ENCODE measurements around the gene SH3PXD2A. TPM values are rescaled to one million over a fixed set of nuclear protein-coding genes. Genes with fewer than 3 reads are reported as not detected.

SH3PXD2A gene
- total RNA-seq, 4 donors from 2014 or later, result 128 to 154 (median 136) TPM

DNA sequence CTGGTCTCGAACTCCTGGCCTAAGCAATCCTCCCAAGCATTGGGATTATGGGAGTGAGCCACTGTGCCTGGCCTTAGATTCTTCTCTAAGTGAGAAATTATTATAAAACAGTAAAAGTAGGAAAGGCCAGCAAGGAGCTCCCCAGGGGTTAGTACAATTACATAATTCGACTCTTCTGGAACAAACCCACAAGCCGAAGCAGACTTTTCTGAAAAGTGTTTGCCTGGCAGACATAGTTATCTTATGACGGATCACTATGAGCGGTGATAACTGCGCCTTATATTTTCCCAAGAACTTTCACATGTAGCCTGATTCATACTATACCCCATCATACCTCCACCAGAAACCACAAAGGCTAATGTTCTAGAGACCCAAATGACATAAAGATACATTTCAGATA, 30.2 kb upstream of the SH3PXD2A start:
- Histone ChIP-seq H3K27me3 (no peaks in the 10 kb centered on the region), H3K4me3 (no peak overlapping the region), H3K4me1 (peaks cover 0 to 34% (median 2%) of the 10 kb centered on the region in 4 donors), H3K9me3 (no peaks in the 10 kb centered on the region), H3K36me3 (peaks cover 0 to 57% (median 0%) of the 10 kb centered on the region in 3 donors), H3K27ac (peak overlapping the region in 1 of 4 donors; percentile 2)
- no peak for TF ChIP-seq POLR2A (IDR thresholded peaks at IDR 0.05)
- TF ChIP-seq, protein P1, sequence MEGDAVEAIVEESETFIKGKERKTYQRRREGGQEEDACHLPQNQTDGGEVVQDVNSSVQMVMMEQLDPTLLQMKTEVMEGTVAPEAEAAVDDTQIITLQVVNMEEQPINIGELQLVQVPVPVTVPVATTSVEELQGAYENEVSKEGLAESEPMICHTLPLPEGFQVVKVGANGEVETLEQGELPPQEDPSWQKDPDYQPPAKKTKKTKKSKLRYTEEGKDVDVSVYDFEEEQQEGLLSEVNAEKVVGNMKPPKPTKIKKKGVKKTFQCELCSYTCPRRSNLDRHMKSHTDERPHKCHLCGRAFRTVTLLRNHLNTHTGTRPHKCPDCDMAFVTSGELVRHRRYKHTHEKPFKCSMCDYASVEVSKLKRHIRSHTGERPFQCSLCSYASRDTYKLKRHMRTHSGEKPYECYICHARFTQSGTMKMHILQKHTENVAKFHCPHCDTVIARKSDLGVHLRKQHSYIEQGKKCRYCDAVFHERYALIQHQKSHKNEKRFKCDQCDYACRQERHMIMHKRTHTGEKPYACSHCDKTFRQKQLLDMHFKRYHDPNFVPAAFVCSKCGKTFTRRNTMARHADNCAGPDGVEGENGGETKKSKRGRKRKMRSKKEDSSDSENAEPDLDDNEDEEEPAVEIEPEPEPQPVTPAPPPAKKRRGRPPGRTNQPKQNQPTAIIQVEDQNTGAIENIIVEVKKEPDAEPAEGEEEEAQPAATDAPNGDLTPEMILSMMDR (IDR thresholded peaks at IDR 0.05), result no peak
- TF ChIP-seq EP300 (IDR thresholded peaks at IDR 0.05), result no peak
- 71 to 78% methylated on average over 6 of the region's 6 CpGs for WGBS, 2 donors
- DNase-seq (ENCODE audit: low spot score in 2 of 2), result peak in 1 of 2 donors; percentile 33

DNA sequence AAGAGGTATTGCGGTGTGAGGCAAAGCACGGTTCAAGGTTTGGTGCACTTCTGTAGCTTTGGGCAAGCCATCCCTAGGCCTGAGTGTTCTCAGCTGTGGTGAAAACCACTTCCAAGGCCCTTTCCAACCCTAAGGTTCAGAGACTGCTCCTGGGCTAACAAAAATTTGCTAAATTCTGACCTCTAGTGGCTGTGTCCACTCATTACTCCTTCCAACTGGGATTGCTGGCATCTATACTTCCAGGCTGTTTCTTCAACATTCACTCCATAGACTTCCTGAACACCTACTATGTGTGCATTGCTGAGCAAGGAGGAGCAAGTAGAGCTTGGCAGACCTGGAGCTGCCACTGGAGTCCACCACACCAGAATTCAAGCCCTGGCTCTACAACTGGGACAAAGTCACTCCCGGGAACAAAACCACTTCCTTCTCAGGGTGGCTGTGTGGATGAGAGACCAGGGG, 29.3 kb upstream of the SH3PXD2A start:
- Histone ChIP-seq H3K9me3 (no peaks in the 10 kb centered on the region), H3K27ac (peak overlapping the region in 2 of 4 donors; percentile 2 to 12), H3K4me3 (no peak overlapping the region), H3K36me3 (peaks cover 0 to 57% (median 0%) of the 10 kb centered on the region in 3 donors), H3K27me3 (no peaks in the 10 kb centered on the region), H3K4me1 (peaks cover 0 to 31% (median 2%) of the 10 kb centered on the region in 4 donors)
- 57 to 61% methylated on average over 3 of the region's 3 CpGs for WGBS, 2 donors
- TF ChIP-seq, protein P1 (IDR thresholded peaks at IDR 0.05), result peak; percentile 65 to 79 (median 74)
- TF ChIP-seq EP300 (IDR thresholded peaks at IDR 0.05), result no peak
- no peak for DNase-seq (ENCODE audit: low spot score in 2 of 2)

GRCh38 chr10:103882285-103883007, 27.1 kb upstream of the SH3PXD2A start:
- peaks cover 0 to 14% (median 0%) of the 10 kb centered on the region in 4 donors for H3K4me1 ChIP-seq
- H3K9me3 ChIP-seq, result no peaks in the 10 kb centered on the region
- TF ChIP-seq, protein P1 (IDR thresholded peaks at IDR 0.05), result no peak
- no peak for TF ChIP-seq EP300 (IDR thresholded peaks at IDR 0.05)
- TF ChIP-seq POLR2A (IDR thresholded peaks at IDR 0.05), result no peak
- 93 to 97% methylated on average over 8 of the region's 8 CpGs for WGBS, 2 donors
- no peaks in the 10 kb centered on the region for H3K27me3 ChIP-seq
- no peak overlapping the region for H3K27ac ChIP-seq
- H3K36me3 ChIP-seq, result peaks cover 0 to 75% (median 6%) of the 10 kb centered on the region in 3 donors
- DNase-seq (ENCODE audit: low spot score in 2 of 2), result no peak
- H3K4me3 ChIP-seq, result no peak overlapping the region

GRCh38 chr10:103881416-103882284, 26.3 kb upstream of the SH3PXD2A start:
- 85 to 86% methylated on average over 15 of the region's 15 CpGs for WGBS, 2 donors
- peaks cover 0 to 73% (median 6%) of the 10 kb centered on the region in 3 donors for H3K36me3 ChIP-seq

More at GRCh38 chr10:103881416-103882284, 26.3 kb upstream of the SH3PXD2A start:
- DNase-seq (ENCODE audit: low spot score in 2 of 2), result no peak
- TF ChIP-seq POLR2A (IDR thresholded peaks at IDR 0.05) (no peak), EP300 (IDR thresholded peaks at IDR 0.05) (no peak)
- TF ChIP-seq, protein P1 (IDR thresholded peaks at IDR 0.05), result no peak
- Histone ChIP-seq H3K4me1 (peaks cover 0 to 14% (median 0%) of the 10 kb centered on the region in 4 donors), H3K9me3 (no peaks in the 10 kb centered on the region), H3K27me3 (no peaks in the 10 kb centered on the region), H3K4me3 (no peak overlapping the region), H3K27ac (no peak overlapping the region)
